Hematopoietic multipotent progenitor cell (in vitro differentiated cells): ENCODE data around the gene SNRPD2. TPM values are rescaled to one million over a fixed set of nuclear protein-coding genes. Genes with fewer than 3 reads are reported as not detected.

Experiments used
- small RNA-seq: library from RNA; depleted of rRNA; stranded (forward); fragments of <200 nt; gene quantifications from one replicate; pipeline ENCODE3, GENCODE V24; 2012
- total RNA-seq: library from RNA; depleted of rRNA; stranded (reverse); fragments of >200 nt; gene quantifications from one replicate; pipeline ENCODE4 v1.2.3, GENCODE V29; 2012

Gene SNRPD2
- total RNA-seq, 1 donor = 215 TPM

Small RNA genes lying within 50 kb of the gene (small RNA-seq; reads per million reads assigned to genes)
- gene MIR642A (0.20 reads per million), gene RN7SL836P (not detected)

Other genes with a start within 250 kb of the SNRPD2 start
- gene FOSB, start 224.0 kb downstream of the SNRPD2 start, total RNA-seq = 300 TPM
- gene RTN2, start 194.9 kb downstream of the SNRPD2 start, total RNA-seq = 11.8 TPM
- 1.9 TPM for gene PPM1N, start 193.5 kb downstream of the SNRPD2 start, total RNA-seq
- gene VASP, start 184.5 kb downstream of the SNRPD2 start, total RNA-seq = 116 TPM
- gene OPA3, start 107.2 kb downstream of the SNRPD2 start, total RNA-seq = 5.9 TPM
- gene GPR4, start 89.7 kb downstream of the SNRPD2 start, total RNA-seq = not detected
- 34.2 TPM for gene EML2, start 52.6 kb downstream of the SNRPD2 start, total RNA-seq
- under 0.01 TPM for gene GIPR, start 23.7 kb downstream of the SNRPD2 start, total RNA-seq
- 17.8 TPM for gene QPCTL, start 713 bp upstream of the SNRPD2 start, total RNA-seq
- gene FBXO46, start 38.9 kb upstream of the SNRPD2 start, total RNA-seq = 19.1 TPM
- not detected for gene MEIOSIN, start 41.5 kb upstream of the SNRPD2 start, total RNA-seq
- gene SIX5, start 77.3 kb upstream of the SNRPD2 start, total RNA-seq = 1.6 TPM
- 1.1 TPM for gene DMPK, start 90.5 kb upstream of the SNRPD2 start, total RNA-seq
- gene DMWD, start 100.9 kb upstream of the SNRPD2 start, total RNA-seq = 8.3 TPM
- 0.27 TPM for gene RSPH6A, start 123.4 kb upstream of the SNRPD2 start, total RNA-seq
- gene SYMPK, start 171.2 kb upstream of the SNRPD2 start, total RNA-seq = 69.5 TPM
- gene FOXA3, start 172.4 kb upstream of the SNRPD2 start, total RNA-seq = 1.6 TPM
- 37.7 TPM for gene IRF2BP1, start 194.2 kb upstream of the SNRPD2 start, total RNA-seq
- gene MYPOP, start 210.7 kb upstream of the SNRPD2 start, total RNA-seq = 3.2 TPM
- gene NANOS2, start 222.8 kb upstream of the SNRPD2 start, total RNA-seq = not detected